ENCODE results near the gene MTERF4. TPM values are rescaled to one million over a fixed set of nuclear protein-coding genes. Genes with fewer than 3 reads are reported as not detected.

MTERF4 gene
- total and polyA plus RNA-seq, 2 of the 4 experiments (the other 2 are of a cell fraction), result 26.6 to 33.3 TPM

GRCh38 chr2:241064802-241065354 is 37.2 kb downstream of the MTERF4 start:
- Histone ChIP-seq H2BK20ac (ENCODE audit: low read depth, low read length) (no peak overlapping the region), H3K14ac (replicated peaks; ENCODE audit: low read depth, low read length) (no peak overlapping the region), H3K4me3 (ENCODE audit: insufficient read depth, low read depth, low read length) (no peak overlapping the region), H4K20me1 (ENCODE audit: insufficient read depth, low read length) (no peaks in the 10 kb centered on the region), H3K36me3 (ENCODE audit: control insufficient read depth, insufficient read depth, low read length) (peaks cover 21% of the 10 kb centered on the region; the same call in 1 of the 2 replicates), H3K18ac (ENCODE audit: low read depth, low read length) (no peak overlapping the region), H2BK5ac (ENCODE audit: low read depth, low read length, poor library complexity, severe bottlenecking) (no peak overlapping the region), H4K91ac (ENCODE audit: insufficient read depth, low read depth, low read length) (no peak overlapping the region), H2BK120ac (ENCODE audit: low read depth, low read length) (no peak overlapping the region), H3K79me1 (ENCODE audit: low read depth in 1 of 2, low read length in 2 of 2) (no peaks in the 10 kb centered on the region), H4K8ac (ENCODE audit: low read depth in 2 of 2, low read length in 2 of 2) (no peak overlapping the region), H4K5ac (ENCODE audit: low read depth, low read length) (no peak overlapping the region), H3K4me2 (ENCODE audit: low read depth, low read length) (no peak overlapping the region), H3K9ac (ENCODE audit: low read depth, low read length) (no peak overlapping the region), H3K27me3 (ENCODE audit: control insufficient read depth, insufficient read depth, low read length) (no peaks in the 10 kb centered on the region), H2AK5ac (ENCODE audit: low read depth, low read length) (no peak overlapping the region), H3K9me1 (ENCODE audit: insufficient read depth, low read length) (no peaks in the 10 kb centered on the region), H3K23ac (ENCODE audit: low read depth, low read length) (no peak overlapping the region), H3K27ac (ENCODE audit: insufficient read depth, low read length) (no peak overlapping the region), H3K4ac (ENCODE audit: low read depth, low read length) (no peak overlapping the region), H2BK15ac (ENCODE audit: low read depth, low read length) (no peak overlapping the region), H2AK9ac (replicated peaks; ENCODE audit: low read depth, low read length, poor library complexity) (no peak overlapping the region), H2AFZ (replicated peaks; ENCODE audit: low read length, poor library complexity) (no peak overlapping the region), H3K4me1 (ENCODE audit: control insufficient read depth, insufficient read depth, low read length) (no peaks in the 10 kb centered on the region), H3K9me3 (ENCODE audit: control insufficient read depth, insufficient read depth, low read length) (no peaks in the 10 kb centered on the region), H3K56ac (ENCODE audit: extremely low read depth, insufficient read depth, low read length) (no peak overlapping the region)
- no TSS peak for BruUV-seq (replicated peaks)
- DNase-seq, result no peak
- ChIA-PET POLR2A (ENCODE audit: unreplicated experiment) (no interaction called here), CTCF (no interaction called here)
- in situ Hi-C loops (cut with MboI; ENCODE audit: low sequenced_read_pairs) (no loop called here), dilution Hi-C loops (cut with HindIII; ENCODE audit: low sequenced_read_pairs, unreplicated experiment) (no loop called here), intact Hi-C loops (cut with micrococcal nuclease) (loop anchor here (5.0 kb wide), 1 partner anchor 153 kb away; no protein-coding TSS in a partner anchor)
- WGBS, 2 experiments (ENCODE audit: extremely low coverage in 2 of 2, insufficient read length in 1 of 2), result 74% methylated on average over 9 of the region's 23 CpGs; no CpG with 5 or more reads in 1 of the 2 experiments
- no peak for ATAC-seq (ENCODE audit: low read depth)
- TF ChIP-seq RCOR1 (IDR thresholded peaks at IDR 0.05; ENCODE audit: insufficient replicate concordance, low read length), result no peak
- no peak for TF ChIP-seq POLR2A (IDR thresholded peaks at IDR 0.05; ENCODE audit: low read depth, low read length)
- TF ChIP-seq, protein P1, sequence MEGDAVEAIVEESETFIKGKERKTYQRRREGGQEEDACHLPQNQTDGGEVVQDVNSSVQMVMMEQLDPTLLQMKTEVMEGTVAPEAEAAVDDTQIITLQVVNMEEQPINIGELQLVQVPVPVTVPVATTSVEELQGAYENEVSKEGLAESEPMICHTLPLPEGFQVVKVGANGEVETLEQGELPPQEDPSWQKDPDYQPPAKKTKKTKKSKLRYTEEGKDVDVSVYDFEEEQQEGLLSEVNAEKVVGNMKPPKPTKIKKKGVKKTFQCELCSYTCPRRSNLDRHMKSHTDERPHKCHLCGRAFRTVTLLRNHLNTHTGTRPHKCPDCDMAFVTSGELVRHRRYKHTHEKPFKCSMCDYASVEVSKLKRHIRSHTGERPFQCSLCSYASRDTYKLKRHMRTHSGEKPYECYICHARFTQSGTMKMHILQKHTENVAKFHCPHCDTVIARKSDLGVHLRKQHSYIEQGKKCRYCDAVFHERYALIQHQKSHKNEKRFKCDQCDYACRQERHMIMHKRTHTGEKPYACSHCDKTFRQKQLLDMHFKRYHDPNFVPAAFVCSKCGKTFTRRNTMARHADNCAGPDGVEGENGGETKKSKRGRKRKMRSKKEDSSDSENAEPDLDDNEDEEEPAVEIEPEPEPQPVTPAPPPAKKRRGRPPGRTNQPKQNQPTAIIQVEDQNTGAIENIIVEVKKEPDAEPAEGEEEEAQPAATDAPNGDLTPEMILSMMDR (conservative IDR thresholded peaks at IDR 0.05; ENCODE audit: low read depth, low read length), result no peak
- TF ChIP-seq RAD21 (IDR thresholded peaks at IDR 0.05; ENCODE audit: low read length), result no peak
- no peak for TF ChIP-seq RFX5 (IDR thresholded peaks at IDR 0.05; ENCODE audit: low read depth, low read length)
- TF ChIP-seq FOS (IDR thresholded peaks at IDR 0.05; ENCODE audit: low read depth, low read length), result no peak
- TF ChIP-seq, protein P2, sequence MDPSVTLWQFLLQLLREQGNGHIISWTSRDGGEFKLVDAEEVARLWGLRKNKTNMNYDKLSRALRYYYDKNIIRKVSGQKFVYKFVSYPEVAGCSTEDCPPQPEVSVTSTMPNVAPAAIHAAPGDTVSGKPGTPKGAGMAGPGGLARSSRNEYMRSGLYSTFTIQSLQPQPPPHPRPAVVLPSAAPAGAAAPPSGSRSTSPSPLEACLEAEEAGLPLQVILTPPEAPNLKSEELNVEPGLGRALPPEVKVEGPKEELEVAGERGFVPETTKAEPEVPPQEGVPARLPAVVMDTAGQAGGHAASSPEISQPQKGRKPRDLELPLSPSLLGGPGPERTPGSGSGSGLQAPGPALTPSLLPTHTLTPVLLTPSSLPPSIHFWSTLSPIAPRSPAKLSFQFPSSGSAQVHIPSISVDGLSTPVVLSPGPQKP (IDR thresholded peaks at IDR 0.05; ENCODE audit: borderline replicate concordance, low read depth, low read length), result no peak
- TF ChIP-seq USF2 (IDR thresholded peaks at IDR 0.05; ENCODE audit: low read depth, low read length), result no peak
- TF ChIP-seq BHLHE40 (IDR thresholded peaks at IDR 0.05; ENCODE audit: low read depth, low read length), result no peak
- no peak for TF ChIP-seq CEBPB (IDR thresholded peaks at IDR 0.05; ENCODE audit: low read depth, low read length)
- TF ChIP-seq NFE2L2 (IDR thresholded peaks at IDR 0.05; ENCODE audit: low read depth, low read length), result no peak

Data from IMR-90 (cell line).